Esophagus squamous epithelium (tissue), 4 donors: ENCODE results near the gene PCBP2.

ENCODE experiments used
- CTCF ChIP-seq, 6 experiments: fragments of 450-650 bp in 4 of 6; fragments of 200-600 bp in 2 of 6; sonication (generic) in 2 of 6; IDR thresholded peaks; one replicate each; pipeline ENCODE4 v1.5.1; 2016 to 2019; ENCODE audit warnings: antibody characterized with exemption in 6 of 6, mild to moderate bottlenecking in 4 of 6, moderate library complexity in 4 of 6
- POLR2A ChIP-seq, 4 donors: fragments of 450-650 bp; IDR thresholded peaks; one replicate each; pipeline ENCODE4 v1.6.1; 2017; ENCODE audit warnings: antibody characterized with exemption in 4 of 4, mild to moderate bottlenecking in 4 of 4, moderate library complexity in 3 of 4

DNA sequence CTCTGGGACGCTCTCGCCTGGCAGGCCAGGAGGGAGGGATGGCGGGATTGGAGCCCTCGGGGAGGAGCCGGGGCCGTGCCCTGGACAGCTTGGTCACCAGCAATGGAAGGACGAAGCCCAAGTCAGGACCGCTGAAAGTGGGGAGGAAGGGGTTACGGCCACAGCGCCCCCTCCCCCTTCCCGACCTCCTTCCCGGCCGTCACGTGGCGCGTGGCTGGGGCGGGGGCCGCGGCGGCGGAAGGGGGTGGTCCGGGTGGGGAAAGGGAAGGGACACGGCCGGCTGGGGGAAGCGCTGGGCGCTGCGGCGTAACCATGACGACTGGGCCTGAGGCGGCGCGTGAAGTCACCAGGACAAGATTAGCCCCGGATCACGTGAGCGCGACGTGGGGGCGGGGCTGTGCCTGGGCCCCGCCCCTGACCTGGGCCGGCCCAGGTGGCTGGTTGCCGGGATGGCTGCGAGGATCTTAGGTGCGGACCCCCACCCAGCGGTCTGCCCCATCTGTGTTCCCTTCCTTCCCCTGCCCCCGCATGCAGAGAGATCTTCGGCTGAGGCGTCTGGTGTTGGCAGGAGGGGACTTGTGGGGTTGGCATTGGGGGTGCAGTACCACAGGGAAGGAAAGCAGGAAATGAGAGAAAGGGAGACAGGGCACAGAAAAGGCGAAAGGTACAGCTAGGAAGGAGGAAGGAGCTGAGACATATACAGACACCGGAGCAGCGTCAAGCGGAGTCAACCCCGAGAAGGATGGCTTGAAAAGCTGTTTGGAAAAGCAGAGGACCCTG, 41.1 kb downstream of the PCBP2 start:
- peak in 2 of 4 donors; percentile 64 to 82 for TF ChIP-seq POLR2A (IDR thresholded peaks at IDR 0.05)
- peak in 1 of 6 experiments; percentile 10 for TF ChIP-seq CTCF (IDR thresholded peaks at IDR 0.05)
